NCI-H69 (cell line): ENCODE data around the gene EXOSC3.
"Not testable (repeated sequence)": the region's sequence is repeated elsewhere in the genome, so short reads cannot be mapped to it uniquely, and the experiment has no call there.

ENCODE experiments used
- DNase-seq: peaks from one replicate; lab custom pipeline; 2025; lab: John Stamatoyannopoulos, UW

EXOSC3 gene

GRCh38 chr9:37784616-37785483, at the start of gene EXOSC3:
EXOSC3 (minus strand) TSS chr9:37785064; CDS start chr9:37785044, 20 bp downstream.
- peak; percentile 96 for DNase-seq

GRCh38 chr9:37827483-37828165, 42.8 kb upstream of the EXOSC3 start:
- DNase-seq, result no peak

- not testable (repeated sequence) for DNase-seq
Observed at GRCh38 chr9:37825174-37825573, 40.3 kb upstream of the EXOSC3 start.

- no peak for DNase-seq
Observed at GRCh38 chr9:37820142-37820541, 35.3 kb upstream of the EXOSC3 start.

GRCh38 chr9:37818849-37819248, 34.0 kb upstream of the EXOSC3 start:
- DNase-seq, result no peak

- no peak for DNase-seq
Observed at GRCh38 chr9:37812773-37813379, 28.0 kb upstream of the EXOSC3 start.

GRCh38 chr9:37811906-37812476, 27.1 kb upstream of the EXOSC3 start:
- no peak for DNase-seq

GRCh38 chr9:37809676-37810075, 24.8 kb upstream of the EXOSC3 start:
- not testable (repeated sequence) for DNase-seq

- DNase-seq, result peak; percentile 83
Observed at GRCh38 chr9:37806271-37806670, 21.4 kb upstream of the EXOSC3 start.

- DNase-seq, result no peak
Observed at GRCh38 chr9:37801959-37802711, 17.3 kb upstream of the EXOSC3 start.

GRCh38 chr9:37801287-37801850, 16.5 kb upstream of the EXOSC3 start:
- peak; percentile 57 for DNase-seq

GRCh38 chr9:37800631-37801286, 15.9 kb upstream of the EXOSC3 start, which contains the start of gene DCAF10:
DCAF10 (plus strand) TSS chr9:37800797; CDS start chr9:37800867, 70 bp downstream.
- DNase-seq, result peak; percentile 93

GRCh38 chr9:37798677-37799076, 13.8 kb upstream of the EXOSC3 start:
- DNase-seq, result no peak

GRCh38 chr9:37796232-37796631, 11.4 kb upstream of the EXOSC3 start:
- no peak for DNase-seq

- no peak for DNase-seq
Observed at GRCh38 chr9:37792122-37792521, 7.3 kb upstream of the EXOSC3 start.

- no peak for DNase-seq
Observed at GRCh38 chr9:37790096-37790495, 5.2 kb upstream of the EXOSC3 start.

GRCh38 chr9:37788332-37788731, 3.5 kb upstream of the EXOSC3 start:
- DNase-seq, result no peak

- no peak for DNase-seq
Observed at GRCh38 chr9:37787059-37787458, 2.2 kb upstream of the EXOSC3 start.

- DNase-seq, result no peak
Observed at GRCh38 chr9:37784291-37784615, 611 bp downstream of the EXOSC3 start.

GRCh38 chr9:37778534-37778933, 6.3 kb downstream of the EXOSC3 start:
- DNase-seq, result no peak

- DNase-seq, result no peak
Observed at GRCh38 chr9:37776328-37776727, 8.5 kb downstream of the EXOSC3 start.
